HG03139 (cell line): Measurements from ENCODE around the gene PPP1CB.

Source experiments
- ATAC-seq: cut with Tn5 transposase; IDR thresholded peaks from one replicate; pipeline ENCODE4 v1.9.1; 2021; ENCODE audit not compliant: unreplicated experiment

PPP1CB gene

DNA sequence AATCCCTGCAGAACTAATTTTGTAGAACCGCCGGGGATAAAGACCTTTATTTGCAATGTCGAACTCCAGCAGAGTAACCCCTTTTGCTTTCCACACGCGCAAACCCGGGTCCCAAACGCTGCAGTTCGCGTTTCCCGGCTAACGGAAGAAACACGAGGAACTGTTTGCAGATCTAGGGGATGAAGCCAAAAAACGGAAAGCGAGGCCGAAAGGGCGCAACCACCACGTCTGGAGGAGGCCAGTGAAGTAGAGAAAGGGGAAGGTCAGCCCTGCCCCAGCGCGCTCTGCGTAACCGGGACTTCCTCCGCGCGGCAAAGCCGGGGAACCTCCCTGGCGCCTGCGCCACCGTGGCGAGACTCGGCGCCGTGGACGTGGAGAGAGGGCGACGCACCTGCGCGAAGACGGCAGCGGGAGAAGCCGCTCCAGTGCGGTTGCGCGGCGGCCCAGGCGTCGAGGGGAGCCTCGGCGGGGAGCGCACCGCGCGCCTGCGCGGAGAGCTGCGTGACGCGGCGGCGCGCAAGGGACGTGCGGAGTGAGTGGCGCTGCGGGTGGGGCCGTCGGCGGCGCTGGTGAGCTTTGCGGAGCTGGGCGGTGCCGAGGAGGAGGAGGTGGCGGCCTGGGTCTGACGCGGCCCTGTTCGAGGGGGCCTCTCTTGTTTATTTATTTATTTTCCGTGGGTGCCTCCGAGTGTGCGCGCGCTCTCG, at the start of gene PPP1CB:
Gene PPP1CB (plus strand): TSS at position 579 of the 704 bp plus-strand sequence. CDS start 295 bp downstream, outside the sequence.
- ATAC-seq: peak; percentile 85

DNA sequence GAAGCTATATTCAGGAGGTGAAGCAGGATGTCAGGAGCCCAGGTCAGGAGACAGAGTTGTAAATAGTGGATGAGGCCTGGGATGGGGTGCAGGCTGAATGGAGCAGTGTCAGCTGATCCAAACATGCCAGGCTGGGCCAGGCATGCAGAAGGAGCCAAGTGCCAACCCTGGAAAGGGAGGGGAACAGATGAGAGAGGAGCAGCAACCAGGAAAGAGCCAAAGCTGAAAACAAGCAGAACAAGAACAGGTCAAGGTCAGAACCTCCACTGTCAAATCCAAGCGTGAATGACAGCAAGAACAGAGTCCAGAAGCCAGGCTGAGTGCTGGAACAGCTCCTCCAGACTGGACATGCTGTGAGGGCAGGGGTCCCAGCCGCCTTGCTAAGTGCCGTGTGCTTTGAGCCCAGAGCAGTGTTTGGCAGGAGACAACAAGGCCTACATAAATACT, 49.2 kb upstream of the PPP1CB start:
- ATAC-seq: no peak

GRCh38 chr2:28702878-28703277, 48.8 kb upstream of the PPP1CB start:
- no peak for ATAC-seq

- ATAC-seq: no peak
These were observed 47.0 kb upstream of the PPP1CB start for GRCh38 chr2:28704621-28705020.

GRCh38 chr2:28705751-28706440, 45.7 kb upstream of the PPP1CB start:
- no peak for ATAC-seq

DNA sequence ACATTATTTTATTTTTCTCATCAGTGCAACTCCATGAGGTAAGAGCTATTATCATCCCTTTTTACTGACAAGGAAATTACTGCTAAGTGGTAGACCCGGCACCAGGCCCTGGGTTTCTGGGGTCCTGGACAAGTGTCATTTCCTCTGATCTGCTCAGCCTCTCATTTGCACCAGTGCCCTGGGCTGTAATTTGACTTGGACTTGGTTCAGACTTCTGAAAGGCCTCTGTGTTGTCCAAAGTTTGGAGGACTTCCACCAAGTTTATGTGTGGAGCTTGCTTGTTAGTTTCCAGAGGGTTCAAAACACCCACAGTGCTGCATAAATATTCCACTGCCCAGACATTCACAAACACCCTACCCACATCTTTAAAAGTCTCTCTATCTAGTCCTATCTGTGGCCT, 44.0 kb upstream of the PPP1CB start:
- no peak for ATAC-seq

DNA sequence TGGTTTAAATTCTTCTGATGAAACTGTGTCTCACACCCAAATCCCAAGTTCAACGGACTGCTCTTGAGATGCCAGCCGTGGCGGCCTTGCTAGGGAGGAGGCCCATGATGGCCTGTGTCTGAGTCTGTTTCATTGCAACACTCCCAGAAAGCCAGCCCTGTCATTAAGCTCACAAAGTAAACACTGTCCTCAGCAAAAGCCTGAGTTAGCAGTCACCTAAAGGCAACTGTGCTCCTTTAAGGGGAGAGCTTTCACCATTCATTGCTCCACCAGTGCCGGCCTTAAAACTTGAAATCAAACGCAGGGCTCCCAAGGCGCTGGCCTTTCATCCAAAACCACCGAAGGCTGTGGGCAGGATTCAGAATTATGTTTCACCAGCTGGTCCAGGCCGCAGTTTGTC, 42.5 kb upstream of the PPP1CB start:
- no peak for ATAC-seq

DNA sequence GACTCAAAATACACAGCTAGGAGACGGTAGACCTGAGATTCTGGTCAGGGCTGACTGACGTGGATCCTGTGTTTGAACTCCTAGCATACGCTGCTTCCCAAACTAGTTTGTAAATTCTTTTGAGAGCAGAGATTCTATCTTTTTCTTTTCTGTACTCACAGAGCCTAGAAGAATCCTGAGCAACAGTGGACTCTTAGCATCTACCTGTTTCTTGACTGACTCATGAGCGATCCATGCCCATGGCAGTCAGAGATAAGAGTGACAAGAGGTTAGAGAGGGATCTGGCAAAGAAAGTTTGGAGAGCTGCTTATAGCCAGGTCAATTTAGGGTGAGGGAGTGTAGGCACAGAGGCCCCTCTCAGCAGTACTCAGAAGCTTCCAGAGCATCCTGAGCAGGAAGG, 41.1 kb upstream of the PPP1CB start:
- ATAC-seq: no peak

DNA sequence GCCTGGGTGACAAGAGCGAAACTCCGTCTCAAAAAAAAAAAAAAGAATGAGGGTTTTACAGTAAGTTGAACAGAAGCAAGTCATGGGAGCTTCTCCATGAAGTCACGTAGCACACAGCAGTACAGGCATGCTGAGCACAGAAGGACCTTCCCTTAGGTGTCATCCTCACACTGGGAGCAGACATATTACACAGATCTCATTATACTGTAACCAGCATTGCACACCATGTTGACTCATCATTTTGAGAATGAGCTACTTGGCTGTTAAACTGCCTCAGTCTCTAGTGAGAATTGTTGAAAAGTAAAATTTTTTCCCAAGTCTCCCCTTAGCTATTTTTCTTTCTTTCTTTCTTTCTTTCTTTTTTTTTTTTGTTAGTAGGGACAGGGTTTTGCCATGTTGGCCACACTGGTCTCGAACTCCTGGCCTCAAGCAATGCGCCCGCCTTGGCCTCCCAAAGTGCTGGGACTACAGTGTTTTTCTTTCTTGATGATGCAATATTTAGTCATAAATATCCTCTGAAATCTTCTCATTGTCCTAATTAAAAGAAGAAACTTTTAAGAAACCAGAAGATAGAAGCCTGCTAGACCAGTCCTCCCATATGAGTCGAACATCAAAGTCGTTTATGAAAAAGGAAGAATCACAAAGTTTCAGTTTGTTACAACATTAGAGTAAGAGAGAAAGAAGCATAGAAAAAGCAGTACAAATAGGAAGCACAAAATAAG, 37.9 kb upstream of the PPP1CB start:
- no peak for ATAC-seq

GRCh38 chr2:28716265-28716865, 35.3 kb upstream of the PPP1CB start:
- ATAC-seq: no peak

- ATAC-seq: no peak
These were observed 34.3 kb upstream of the PPP1CB start for GRCh38 chr2:28717339-28717758.

DNA sequence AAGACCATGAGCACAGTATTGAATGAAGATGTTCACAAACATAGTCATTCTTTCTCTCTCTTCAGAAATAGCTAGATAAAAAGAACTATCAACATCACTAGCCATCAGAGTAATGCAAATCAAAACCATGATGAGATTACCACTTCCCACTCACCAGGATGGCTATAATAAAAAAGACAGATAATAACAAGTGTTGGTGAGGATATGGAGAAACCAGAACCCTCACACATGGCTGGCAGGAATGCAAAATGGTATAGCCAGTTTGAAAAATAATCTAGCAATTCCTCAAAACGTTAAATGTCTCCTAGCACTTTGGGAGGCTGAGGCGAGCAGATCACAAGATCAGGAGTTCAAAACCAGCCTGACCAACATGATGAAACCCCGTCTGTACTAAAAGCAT, 31.3 kb upstream of the PPP1CB start:
- ATAC-seq: no peak

DNA sequence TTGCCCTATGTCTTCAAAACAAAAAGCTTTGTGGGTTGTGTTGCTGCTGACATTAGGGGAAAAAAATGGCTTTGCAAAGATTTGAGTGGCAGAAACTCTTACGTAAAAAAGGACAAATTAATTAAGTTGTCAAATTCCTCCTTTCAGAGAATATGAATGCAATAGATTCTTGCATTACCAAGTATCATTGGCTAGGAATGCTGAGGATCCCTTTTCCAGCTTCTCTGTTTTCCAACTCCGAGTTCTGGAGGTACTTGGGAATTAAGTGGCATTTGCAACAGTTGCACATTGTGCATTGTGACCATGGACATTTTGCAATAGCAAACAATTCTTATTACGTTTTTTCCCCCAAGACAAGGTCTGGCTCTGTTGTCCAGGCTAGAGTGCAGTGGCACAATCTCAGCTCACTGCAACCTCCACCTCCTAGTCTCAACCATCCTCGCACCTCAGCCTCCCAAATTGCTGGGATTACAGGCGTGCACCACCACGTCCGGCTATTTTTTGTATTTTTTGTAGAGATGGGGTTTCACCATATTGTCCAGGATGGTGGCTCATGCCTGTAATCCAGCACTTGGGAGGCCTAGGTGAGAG, 29.9 kb upstream of the PPP1CB start:
- ATAC-seq: no peak

GRCh38 chr2:28725021-28725711, 26.5 kb upstream of the PPP1CB start:
- no peak for ATAC-seq

- no peak for ATAC-seq
These were observed 25.5 kb upstream of the PPP1CB start for GRCh38 chr2:28726177-28726576.

DNA sequence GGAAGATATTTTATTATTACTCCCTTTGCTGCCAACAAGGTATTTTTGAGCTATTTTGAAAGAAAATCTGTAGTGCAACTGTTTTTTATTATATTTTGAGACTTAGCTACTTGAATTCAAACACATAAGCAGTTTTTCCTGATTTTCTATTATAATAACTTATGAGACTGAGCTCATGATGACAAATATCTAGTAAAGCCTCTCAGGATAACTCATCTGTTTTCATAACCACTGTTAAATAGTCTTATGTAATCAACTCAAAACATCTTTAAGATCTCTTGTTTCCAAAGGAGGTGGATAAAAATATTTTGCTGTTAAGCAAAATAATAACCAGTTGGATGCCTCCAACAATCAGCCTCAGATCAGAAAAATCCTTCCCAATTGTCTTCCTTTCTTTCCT, 21.9 kb upstream of the PPP1CB start:
- ATAC-seq: no peak

- no peak for ATAC-seq
These were observed 20.9 kb upstream of the PPP1CB start for GRCh38 chr2:28730641-28731146.

DNA sequence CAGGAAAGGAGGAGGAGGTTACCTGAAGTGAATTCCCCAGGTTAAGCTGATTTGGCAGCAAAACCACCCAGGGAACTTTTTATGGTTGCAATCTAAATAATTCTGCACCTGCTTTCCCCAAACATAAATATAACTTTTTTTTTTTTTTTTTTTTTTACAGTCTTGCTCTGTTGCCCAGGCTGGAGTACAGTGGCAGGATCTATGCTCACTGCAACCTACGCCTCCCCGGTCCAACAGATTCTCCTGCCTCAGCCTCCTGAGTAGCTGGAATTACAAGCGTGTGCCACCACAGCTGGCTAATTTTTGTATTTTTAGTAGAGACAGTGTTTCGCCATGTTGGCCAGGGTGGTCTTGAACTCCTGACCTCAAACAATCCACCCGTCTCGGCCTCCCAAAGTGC, 16.1 kb upstream of the PPP1CB start:
- ATAC-seq: no peak

DNA sequence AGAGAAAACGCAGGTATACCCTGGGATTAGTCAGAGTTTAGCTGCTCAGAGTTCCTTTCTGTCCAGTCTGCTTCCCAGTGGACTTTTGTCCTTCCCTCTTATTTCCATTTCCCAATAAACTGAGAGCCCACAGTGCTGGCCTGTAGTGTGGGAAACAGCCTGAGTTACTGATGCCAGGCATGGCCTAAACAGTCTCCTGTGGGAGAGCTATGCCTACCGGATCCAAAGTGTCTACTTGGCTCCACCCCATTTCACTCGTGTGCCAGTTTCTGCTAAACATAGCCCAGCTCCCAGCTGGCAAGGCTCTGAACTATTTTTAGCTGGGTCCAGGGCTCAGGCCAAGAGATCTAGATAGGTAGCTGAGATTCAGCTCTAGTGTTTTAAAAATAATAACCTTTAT, 15.6 kb upstream of the PPP1CB start:
- no peak for ATAC-seq

- no peak for ATAC-seq
These were observed 14.0 kb upstream of the PPP1CB start for GRCh38 chr2:28737655-28738054.
